ENCODE results near the gene RANBP17.

DNA sequence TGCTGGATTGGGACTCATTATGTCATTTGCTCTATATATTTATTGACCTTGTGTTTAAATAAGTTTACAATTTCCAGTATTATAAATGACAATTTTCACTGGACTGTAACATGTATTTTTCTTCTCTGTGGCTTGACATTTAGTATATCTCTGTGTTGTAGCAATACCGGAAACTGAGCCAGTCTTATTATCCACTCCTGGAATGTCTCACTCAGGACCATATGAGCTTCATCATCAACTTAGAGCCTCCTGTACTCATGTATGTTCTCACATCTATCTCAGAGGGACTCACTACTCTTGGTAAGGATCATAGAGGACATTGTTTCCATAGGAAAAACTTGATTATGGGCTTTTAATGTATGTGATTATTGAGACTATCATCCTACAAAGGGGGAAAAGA is 380.7 kb downstream of the RANBP17 start:
- TF ChIP-seq CTCF (IDR thresholded peaks at IDR 0.05), result no peak
- no peak for TF ChIP-seq POLR2A (IDR thresholded peaks at IDR 0.05)
- no peak for TF ChIP-seq POLR2AphosphoS5 (IDR thresholded peaks at IDR 0.05)
